GM18511 (cell line): ENCODE results near the gene FLT3.
"Not testable (repeated sequence)": the region's sequence is repeated elsewhere in the genome, so short reads cannot be mapped to it uniquely, and the experiment has no call there.

Experiments used
- ATAC-seq: cut with Tn5 transposase; IDR thresholded peaks from one replicate; pipeline ENCODE4 v1.9.1; 2021; ENCODE audit warnings: mild to moderate bottlenecking, moderate library complexity; ENCODE audit not compliant: unreplicated experiment

FLT3 gene

DNA sequence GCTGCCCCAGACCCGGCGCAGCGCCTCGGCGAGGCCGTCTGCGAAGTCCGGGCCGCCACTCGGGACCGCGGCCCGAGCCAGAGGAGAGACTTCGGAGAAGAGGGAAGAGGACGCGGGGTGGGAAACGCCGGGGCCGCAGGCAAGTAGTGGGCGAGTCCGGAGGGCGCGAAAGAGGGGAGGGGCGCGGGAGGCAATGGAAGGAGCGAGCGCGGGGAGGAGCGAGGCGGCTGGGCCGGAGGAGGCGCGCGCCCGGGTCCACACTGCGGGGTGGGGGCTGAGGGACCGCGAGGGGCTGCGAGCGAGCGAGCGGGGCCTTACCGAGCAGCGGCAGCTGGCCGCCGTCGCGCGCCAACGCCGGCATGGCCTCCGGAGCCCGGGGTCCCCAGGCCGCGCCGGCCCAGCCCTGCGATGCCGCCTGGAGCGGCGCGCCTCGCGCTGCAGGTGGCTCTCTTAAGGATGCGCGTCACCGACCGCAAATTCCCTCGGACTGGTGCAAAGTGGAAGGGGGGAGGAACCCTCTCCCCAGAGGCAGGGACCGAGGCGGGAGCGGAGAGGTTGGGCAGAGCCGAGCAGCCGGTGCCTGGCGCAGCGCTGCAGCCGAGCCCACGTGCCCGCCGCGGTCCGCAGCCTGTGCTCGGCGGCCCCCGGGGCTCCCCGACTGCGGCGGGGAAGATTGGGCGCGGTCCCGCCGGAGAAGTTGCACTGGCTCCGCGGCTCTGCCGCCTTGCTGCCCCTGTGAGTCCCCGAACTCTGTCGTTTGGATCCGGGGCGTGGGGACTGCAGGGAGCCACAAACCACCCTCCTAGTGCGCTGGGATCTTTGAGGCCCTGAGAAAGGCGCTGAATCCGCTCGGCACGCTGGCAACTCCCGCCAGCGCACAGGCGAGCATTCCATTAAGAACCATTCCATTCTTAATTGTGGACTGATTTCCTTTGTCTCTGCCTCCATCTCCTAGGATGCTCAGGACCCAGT, at the start of gene FLT3:
FLT3 (minus strand) TSS at position 427 of the 972 bp plus-strand sequence; CDS start at position 361, 66 bp downstream.
- peak; percentile 62 for ATAC-seq

DNA sequence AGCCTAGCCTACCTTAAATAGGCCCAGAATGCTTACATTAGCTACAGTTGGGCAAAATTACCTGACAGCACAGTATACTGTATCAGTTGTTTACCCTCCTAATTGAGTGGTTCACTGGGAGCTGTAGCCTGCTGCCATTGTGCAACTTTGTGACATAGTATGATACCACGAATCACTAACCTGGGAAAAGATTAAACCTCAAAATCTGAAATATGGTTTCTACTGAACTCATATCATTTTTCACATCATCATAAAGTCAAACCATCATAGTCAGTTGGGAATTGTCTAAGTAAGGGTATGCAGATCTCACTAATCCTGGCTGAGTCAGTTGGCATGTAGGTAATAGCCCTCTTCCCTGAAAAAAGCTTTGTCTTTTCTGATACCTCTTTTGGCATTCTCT, 47.1 kb upstream of the FLT3 start:
- ATAC-seq: no peak

DNA sequence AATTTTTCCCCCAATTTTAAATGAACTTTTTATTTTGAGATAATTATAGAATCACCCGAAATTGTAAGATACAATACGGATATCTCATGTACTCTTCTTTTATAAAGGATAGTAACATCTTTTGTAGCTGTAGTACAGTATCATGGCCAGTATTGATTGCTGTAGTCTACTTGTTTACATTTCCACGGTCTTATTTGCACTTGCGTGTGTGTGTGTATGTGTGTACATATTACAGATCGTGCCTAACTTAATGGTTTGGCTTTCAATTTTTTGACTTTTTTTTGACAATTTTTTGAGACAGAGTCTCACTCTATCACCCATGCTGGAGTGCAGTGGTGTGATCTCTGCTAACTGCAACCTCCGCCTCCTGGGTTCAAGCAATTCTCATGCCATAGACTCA, 44.7 kb upstream of the FLT3 start:
- ATAC-seq: no peak

DNA sequence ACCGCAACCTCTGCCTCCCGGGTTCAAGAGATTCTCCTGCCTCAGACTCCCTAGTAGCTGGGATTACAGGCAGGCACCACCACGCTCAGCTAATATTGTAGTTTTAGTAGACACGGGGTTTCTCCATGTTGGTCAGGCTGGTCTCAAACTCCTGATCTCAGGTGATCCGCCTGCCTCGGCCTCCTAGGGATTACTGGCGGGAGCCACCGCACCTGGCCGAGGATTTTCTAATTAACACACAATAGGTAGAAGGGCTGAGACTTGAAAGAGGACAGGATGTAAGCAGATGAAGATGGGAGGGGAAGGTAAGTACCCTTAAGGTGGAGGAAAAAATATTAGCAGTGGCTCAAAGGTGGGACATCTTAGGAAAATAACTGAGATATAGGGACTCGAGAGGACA, 41.2 kb upstream of the FLT3 start:
- ATAC-seq: not testable (repeated sequence)

DNA sequence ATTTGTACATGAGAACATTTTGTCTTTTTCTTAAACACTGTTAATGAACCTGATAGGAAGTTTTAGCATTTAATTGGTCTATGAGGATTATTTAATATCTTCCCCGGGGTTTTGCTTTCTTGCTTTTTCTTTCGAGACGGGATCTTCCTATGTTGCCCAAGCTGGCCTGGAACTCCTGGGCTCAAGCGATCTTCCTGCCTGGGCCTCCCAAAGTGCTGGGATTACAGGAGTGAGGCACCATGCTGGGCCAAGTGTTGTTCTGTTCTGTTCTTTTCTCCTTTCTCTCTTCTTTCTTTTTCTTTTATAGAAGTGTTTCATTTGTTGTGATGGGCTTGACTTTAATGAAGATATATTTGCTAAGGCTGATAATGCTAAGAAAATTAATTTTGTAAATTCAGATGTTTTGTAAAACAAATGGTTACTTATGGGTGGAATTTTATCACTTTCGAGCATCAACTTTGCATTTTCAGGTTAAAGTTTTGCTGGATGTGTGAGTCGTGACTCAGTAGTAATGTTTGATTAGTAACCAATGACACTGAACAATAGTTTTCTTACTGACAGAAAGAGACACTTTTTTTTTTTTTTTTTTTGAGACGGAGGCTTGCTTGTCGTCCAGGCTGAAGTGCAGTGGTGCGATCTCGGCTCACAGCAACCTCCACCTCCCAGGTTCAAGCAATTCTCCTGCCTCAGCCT, 40.2 kb upstream of the FLT3 start:
- ATAC-seq: no peak

DNA sequence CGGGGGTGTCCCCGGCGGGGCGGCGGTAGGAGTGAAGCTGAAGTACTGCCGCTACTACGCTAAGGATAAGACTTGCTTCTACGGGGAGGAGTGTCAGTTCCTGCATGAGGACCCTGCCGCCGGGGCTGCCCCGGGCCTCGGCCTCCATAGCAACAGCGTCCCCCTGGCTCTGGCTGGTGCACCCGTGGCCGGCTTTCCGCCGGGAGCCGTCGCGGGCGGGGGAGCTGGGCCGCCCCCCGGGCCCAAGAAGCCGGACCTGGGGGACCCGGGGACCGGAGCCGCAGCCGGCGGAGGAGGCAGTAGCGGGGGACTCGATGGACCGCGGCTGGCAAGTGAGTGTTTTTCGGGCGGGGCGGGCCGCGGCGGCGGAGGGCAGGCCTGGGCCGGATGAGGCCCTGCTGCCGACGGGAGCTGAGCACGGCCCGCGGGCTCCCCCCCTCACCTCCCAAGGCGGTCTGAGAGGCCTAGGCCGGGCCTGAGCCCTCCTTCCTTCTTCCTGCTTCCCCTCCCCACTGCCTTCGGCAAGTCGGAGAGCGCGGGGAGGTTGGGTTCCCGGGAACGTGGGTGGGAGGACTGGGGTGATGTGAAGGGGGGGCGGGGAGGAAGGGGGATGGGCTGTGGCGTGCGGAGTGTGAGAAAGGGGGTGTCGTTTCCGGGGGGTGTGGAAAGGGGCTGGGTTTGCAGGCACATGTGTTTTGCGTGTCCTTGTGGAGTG, 38.5 kb upstream of the FLT3 start:
- peak; percentile 52 for ATAC-seq

DNA sequence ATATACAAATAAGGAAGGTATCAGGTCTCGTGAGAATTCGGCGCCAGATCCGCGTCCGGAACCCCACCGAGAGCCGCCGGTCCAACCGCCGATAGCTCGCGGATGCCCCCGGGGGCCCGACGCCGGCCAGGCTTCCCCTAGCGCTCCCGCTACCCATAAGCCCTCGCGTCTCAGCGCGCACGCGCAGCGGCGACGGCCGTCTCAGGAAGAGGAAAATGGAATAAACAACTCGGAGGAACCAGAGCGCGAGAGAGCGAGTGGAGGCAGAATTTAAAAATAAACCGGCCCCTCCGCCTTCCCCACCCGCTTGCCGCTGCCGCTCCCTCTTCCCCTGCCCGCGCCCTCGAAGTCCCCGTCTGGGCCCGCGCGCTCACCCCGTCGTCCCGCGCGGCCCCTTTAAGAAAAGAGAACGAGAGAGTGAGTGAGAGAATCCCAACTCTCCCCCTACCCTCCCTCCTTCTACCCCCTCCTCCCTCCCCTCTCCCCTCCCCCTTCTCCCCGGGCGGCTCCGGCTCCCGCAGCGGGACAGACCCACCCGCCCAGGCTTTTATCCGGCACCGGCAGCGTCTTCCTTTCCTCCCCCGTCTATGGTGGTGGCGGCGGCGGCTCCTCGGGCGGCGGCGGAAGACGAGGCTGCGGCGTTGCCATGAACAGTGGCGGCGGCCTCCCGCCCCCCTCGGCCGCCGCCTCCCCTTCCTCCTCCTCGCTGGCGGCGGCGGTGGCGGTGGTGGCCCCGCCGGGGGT, 37.8 kb upstream of the FLT3 start, which contains the start of gene PAN3:
PAN3 (plus strand) TSS at position 534 of the 744 bp plus-strand sequence; CDS start at position 647, 113 bp downstream.
- peak; percentile 71 for ATAC-seq

DNA sequence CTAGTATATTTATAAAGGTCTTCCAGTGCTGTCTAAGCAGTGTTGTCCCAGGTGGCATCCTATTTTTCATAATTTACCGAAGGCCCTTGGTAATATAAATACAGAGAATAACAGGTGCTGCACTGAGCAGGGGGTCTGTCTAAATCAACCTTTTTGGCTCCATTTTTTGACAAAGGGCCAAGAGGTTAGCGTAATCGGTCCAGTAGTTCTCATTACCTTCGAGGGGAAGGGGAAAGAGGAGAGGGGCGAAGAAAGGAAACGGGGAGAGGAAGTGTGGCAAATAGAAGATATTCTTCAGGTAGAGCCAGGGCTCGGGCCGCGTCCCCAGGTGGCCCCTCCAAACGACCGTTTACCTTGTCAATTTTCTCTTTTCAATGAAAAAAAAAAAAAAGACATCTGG, 37.2 kb upstream of the FLT3 start:
- ATAC-seq: peak; percentile 3

DNA sequence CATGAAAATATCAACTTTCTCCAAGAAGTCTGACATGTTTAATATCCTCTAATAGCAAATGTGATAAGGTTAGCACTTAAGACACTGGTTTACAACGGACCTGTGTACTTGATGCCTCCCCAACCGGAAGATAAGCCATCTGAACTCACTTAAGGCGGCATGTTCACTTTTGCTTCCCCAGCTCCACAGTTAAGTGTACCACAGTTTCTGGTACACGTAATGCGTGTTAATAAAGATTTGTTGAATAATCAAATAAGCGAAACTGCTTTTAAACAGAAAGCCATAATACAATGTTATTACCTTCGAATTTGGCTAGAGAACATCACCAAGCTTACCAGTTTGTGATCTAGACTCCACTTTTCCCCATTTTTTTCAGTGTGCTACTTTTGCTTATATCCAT, 36.5 kb upstream of the FLT3 start:
- ATAC-seq: no peak

DNA sequence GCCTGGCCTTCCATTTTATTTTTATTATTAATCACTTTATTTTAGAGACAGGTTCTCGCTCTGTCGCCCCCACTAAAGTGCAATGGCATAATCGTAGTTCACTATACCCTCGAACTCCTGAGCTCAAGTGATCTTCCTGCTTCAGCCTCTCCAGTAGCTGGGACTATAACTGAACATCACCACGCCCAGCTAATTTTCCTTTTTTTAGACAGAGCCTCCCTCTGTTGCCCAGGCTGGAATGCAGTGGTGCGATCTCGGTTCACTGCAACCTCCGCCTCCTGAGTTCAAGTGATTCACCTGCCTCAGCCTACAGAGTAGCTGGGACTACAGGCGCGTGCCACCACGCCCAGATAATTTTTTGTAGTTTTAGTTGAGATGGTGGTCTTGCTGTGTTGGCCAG, 31.3 kb upstream of the FLT3 start:
- no peak for ATAC-seq

DNA sequence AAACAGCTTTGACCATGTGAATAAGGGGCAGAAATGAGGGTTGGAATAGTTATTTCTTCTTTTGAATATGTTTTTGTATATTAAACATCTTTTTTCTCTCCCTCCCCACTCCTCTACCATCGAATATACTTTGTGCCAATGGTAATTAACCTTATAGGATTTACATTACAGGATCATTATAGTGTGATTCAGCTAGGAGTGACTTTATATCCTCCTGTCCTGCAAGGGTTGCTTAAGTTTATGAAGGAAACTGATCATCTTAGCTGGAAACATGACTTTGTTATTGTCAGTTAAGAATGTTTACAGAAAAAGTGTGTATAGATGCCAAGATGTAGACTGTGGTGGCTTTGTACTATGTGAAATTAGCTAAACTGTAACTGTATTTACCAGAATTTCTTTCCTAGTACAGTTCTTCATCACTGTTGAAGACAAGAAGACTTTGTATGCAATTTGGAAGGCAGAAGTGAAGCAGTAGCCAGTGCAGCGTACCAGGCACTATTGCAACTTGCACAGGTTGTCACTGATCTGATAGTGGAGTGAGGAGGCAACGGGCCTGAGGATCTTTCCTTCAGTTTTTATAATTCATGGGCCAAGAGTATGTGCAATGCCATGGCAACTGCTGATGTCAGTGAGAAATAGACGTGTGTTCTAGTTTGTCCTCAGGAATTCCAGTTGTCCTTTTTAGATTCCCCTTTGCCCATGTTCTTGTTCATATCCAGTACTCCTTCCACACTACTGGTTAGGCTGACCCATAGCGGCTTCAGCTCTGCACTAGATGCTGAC, 29.7 kb upstream of the FLT3 start:
- ATAC-seq: no peak

DNA sequence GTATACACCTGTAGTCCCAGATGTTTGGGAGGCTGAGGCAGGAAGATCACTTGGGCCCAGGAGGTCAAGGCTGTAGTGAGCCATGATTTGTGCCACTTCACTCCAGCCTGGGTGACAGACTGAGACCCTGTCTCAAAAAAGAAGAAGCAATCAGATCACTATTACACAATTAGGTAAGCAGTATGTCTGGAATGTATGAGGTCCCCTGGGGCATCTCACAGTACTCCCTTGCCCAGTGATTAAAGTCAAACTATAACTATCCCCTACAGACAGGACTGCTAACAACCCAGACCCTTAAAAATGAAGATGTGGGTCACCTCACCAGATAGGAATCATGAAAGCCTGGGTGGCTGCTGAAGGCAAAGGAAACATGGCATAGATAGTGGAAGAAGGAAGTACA, 28.6 kb upstream of the FLT3 start:
- no peak for ATAC-seq

DNA sequence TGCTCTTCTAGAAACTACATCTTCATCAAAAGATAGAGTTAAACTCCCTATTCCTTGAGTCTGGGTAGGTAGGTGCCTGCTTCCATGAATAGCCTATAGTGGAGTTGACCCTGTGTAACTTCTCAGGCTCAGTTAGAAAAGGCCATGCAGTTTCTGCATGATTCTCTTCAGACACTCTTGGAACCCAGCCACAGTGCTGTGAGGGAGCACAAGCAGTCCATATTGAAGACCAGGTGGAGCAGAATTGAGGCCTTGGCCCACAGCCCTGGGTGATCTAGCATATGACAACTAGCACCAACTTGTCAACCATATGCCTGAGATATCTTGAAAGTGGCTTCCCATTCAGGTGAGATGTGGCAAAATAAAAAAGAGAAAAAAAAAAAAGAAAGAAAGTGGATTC, 27.7 kb upstream of the FLT3 start:
- ATAC-seq: no peak

DNA sequence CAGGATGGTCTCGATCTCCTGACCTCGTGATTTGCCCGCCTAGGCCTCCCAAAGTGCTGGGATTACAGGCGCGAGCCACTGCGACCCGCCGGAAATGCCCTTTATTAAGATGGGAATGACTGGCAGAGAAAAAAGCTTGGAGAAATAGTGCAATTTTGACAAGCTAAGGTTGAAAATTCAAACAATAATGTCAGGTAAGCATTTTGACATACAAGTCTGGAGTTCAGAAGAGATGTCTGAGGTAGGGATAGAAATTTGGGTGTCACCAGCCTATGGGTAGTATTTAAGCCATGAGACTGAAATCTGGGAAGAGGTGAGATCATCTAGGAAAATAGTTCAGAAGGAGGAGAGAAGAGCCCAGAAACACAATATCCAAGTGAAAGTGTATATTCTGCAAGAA, 20.8 kb upstream of the FLT3 start:
- ATAC-seq: no peak

DNA sequence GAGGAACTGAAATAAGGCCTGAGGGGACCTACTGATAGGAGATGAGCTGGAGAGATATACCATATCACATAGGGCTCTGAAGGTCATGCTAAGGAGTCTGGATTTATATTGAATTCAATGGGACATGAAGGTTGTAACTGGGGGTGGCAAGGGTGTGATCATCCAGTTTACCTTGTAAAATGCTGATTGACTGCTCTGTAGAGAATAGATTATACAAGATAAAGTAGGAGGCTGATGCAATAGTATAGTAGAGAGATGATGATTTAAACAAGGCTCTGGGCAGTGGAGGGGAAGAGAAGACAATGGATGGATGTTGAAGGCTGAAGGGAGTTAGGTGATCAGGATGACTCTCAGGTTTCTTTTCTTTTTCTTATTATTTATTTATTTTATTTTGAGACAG, 19.9 kb upstream of the FLT3 start:
- no peak for ATAC-seq

DNA sequence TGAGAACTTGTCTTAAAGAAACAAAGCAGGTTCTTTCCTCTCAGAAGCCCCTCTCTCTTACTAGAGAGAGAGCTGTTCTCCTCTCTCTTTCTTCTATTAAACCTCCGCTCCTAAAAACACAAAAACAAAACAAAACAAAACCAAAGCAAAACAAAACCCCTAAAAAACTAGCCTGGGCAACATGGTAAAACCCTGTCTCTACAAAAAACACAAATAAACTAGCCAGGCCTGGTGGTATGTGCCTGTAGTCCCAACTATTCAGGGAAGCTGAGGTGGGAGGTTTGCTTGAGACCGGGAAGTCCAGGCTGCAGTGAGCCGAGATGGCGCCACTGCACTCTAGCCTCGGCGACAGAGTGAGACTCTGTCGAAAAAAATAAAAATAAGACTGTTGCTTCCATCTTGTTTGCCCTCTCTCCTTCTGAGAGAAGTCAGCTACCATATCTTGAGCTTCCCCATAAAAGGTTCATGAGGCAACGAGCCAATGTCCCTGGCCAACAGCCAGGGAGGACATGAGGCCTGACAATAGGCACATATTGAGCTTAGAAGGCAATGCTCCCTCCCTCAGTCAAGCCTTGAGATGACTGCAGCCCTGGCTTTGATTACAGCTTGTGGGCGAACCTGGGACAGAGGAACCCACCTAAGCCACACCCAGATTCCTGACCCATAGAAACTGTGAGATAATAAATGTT, 17.5 kb upstream of the FLT3 start:
- ATAC-seq: no peak

DNA sequence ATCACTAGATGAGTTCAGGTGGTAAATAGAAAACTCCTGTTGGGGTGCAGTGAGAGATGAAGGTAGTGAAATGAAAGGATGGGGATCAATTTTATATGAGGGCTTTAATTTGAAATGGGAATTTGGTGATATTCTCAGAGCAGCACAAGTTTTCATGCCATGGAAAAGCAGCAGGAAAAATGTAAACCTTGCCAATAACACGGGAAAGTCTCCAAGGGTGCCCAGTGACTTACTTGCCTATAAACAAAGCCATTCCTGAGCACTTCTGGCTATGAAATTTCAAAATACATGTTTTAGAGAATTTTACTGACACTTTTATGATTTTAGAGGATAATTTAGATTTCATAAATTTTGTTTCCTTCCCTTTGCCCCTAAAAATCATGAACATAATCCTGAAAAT, 16.4 kb upstream of the FLT3 start:
- ATAC-seq: no peak

DNA sequence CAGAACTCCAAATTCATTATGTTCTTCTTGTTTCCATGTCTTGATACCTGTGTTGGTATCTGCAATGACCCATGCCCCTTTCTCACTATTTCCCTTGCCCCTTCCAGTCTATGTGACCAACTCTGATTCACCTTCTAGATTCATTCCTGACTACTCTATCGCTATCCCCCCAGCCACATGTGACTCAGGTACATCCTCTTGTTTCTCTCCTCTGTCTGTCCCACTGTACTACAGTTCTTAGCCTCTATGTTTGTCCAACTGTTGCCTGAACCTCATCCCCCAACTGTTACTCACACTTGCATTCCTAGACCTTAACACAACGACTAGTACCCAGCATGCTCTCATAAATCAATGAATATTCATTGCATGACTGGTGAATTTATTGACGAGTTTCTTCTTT, 10.0 kb upstream of the FLT3 start:
- ATAC-seq: no peak

DNA sequence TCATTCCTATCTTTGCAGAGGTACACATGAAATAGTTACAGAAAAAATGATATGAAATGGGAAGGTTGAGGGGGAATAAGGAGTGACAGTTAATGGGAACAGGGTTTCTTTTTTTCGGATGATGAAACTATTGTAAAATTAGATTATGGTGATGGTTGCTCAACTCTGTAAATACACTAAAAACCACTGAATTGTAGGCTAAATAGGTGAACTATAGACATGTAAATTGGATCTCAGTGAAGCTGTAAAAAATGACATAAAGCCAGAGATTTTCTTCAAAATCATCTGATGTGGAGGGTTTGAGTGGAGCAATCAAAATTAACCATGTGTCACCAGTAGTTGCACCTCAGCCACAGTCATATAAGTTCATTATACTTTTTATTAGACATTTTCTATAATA, 6.6 kb upstream of the FLT3 start:
- no peak for ATAC-seq
